Peyer's patch (tissue), 4 donors: ENCODE data around the gene KLF13. TPM values are rescaled to one million over a fixed set of nuclear protein-coding genes. Genes with fewer than 3 reads are reported as not detected.

Experiments used
- DNase-seq, 3 donors: peaks; one replicate each; pipeline ENCODE4 v3.0.0-alpha.2; 2017 to 2019
- H3K27ac ChIP-seq, 4 donors: fragments of 200-600 bp; sonication (generic); one replicate each; pipeline ENCODE4 v1.5.1; 2016 to 2019
- H3K27me3 ChIP-seq, 2 donors: fragments of 200-600 bp; sonication (generic); one replicate each; pipeline ENCODE4 v1.5.1; 2019
- H3K36me3 ChIP-seq, 3 donors: fragments of 200-600 bp; sonication (generic); one replicate each; pipeline ENCODE4 v1.5.1; 2016 to 2019
- H3K4me1 ChIP-seq, 4 donors: fragments of 200-600 bp; sonication (generic); one replicate each; pipeline ENCODE4 v1.5.1; 2016 to 2019
- H3K4me3 ChIP-seq, 4 donors: fragments of 200-600 bp; sonication (generic); 1 replicate in 3 of 4; 2 replicates in 1 of 4; pipeline ENCODE4 v1.5.1; 2016 to 2019; ENCODE audit warnings: mild to moderate bottlenecking in 1 of 4
- H3K9me3 ChIP-seq, 4 donors: fragments of 200-600 bp; sonication (generic); one replicate each; pipeline ENCODE4 v1.5.1; 2016 to 2019; ENCODE audit warnings: mild to moderate bottlenecking in 1 of 4
- CTCF ChIP-seq, 6 experiments: fragments of 450-650 bp in 4 of 6; fragments of 200-600 bp in 2 of 6; sonication (generic) in 1 of 6; IDR thresholded peaks; one replicate each; pipeline ENCODE4 v1.5.1; 2017 to 2019; ENCODE audit warnings: antibody characterized with exemption in 6 of 6, mild to moderate bottlenecking in 3 of 6, moderate library complexity in 1 of 6
- POLR2A ChIP-seq, 2 donors: fragments of 450-650 bp; IDR thresholded peaks; one replicate each; pipeline ENCODE4 v1.5.1; 2017; ENCODE audit warnings: antibody characterized with exemption in 2 of 2, mild to moderate bottlenecking in 2 of 2, moderate library complexity in 2 of 2
- total RNA-seq, 4 donors: library from RNA; depleted of rRNA; stranded (reverse); fragments of >200 nt; gene quantifications; one replicate each; pipeline ENCODE4 v1.1.0, GENCODE V29; 2016

Gene KLF13
- total RNA-seq, 4 donors from 2014 or later, result 51.2 to 80.4 (median 75.6) TPM

GRCh38 chr15:31375772-31376171 is 49.1 kb downstream of the KLF13 start:
- DNase-seq, result no peak
- peaks cover 0 to 77% (median 3%) of the 10 kb centered on the region in 4 donors for H3K4me1 ChIP-seq
- H3K27ac ChIP-seq, result peak overlapping the region in 3 of 4 donors; percentile 65 to 93 (median 84)

GRCh38 chr15:31376511-31376910 is 49.9 kb downstream of the KLF13 start:
- Histone ChIP-seq H3K27me3 (no peaks in the 10 kb centered on the region), H3K27ac (peak overlapping the region in 3 of 4 donors; percentile 65 to 93 (median 84)), H3K4me3 (peak overlapping the region in 1 of 4 donors; percentile 18), H3K4me1 (peaks cover 0 to 77% (median 3%) of the 10 kb centered on the region in 4 donors), H3K9me3 (no peaks in the 10 kb centered on the region), H3K36me3 (peaks cover 0 to 40% (median 0%) of the 10 kb centered on the region in 3 donors)
- DNase-seq, result peak in 2 of 3 donors; percentile 82 to 86
- peak in 1 of 2 donors; percentile 31 for TF ChIP-seq POLR2A (IDR thresholded peaks at IDR 0.05)
- TF ChIP-seq CTCF (IDR thresholded peaks at IDR 0.05), result peak in 1 of 6 experiments; percentile 31

More at GRCh38 chr15:31375772-31376171, 49.1 kb downstream of the KLF13 start:
- TF ChIP-seq POLR2A (IDR thresholded peaks at IDR 0.05) (no peak), CTCF (IDR thresholded peaks at IDR 0.05) (no peak)
- H3K9me3 ChIP-seq, result no peaks in the 10 kb centered on the region
- H3K36me3 ChIP-seq, result peaks cover 0 to 40% (median 0%) of the 10 kb centered on the region in 3 donors
- H3K27me3 ChIP-seq, result no peaks in the 10 kb centered on the region
- H3K4me3 ChIP-seq, result no peak overlapping the region

- H3K4me3 ChIP-seq, result peak overlapping the region in 1 of 4 donors; percentile 18
- DNase-seq, result peak in 2 of 3 donors; percentile 87 to 89
- H3K27ac ChIP-seq, result peak overlapping the region in 3 of 4 donors; percentile 65 to 93 (median 84)
- TF ChIP-seq POLR2A (IDR thresholded peaks at IDR 0.05), result peak in 1 of 2 donors; percentile 59
- TF ChIP-seq CTCF (IDR thresholded peaks at IDR 0.05), result peak in 3 of 6 experiments; percentile 41 to 71 (median 65)
- H3K36me3 ChIP-seq, result peaks cover 0 to 38% (median 0%) of the 10 kb centered on the region in 3 donors
- H3K27me3 ChIP-seq, result no peaks in the 10 kb centered on the region
- peaks cover 0 to 79% (median 3%) of the 10 kb centered on the region in 4 donors for H3K4me1 ChIP-seq
- no peaks in the 10 kb centered on the region for H3K9me3 ChIP-seq
These were observed 50.4 kb downstream of the KLF13 start for GRCh38 chr15:31377030-31377429.

GRCh38 chr15:31378363-31378903 is 51.8 kb downstream of the KLF13 start:
- no peak overlapping the region for H3K4me3 ChIP-seq
- TF ChIP-seq POLR2A (IDR thresholded peaks at IDR 0.05) (no peak), CTCF (IDR thresholded peaks at IDR 0.05) (no peak)
- H3K27me3 ChIP-seq, result no peaks in the 10 kb centered on the region
- H3K9me3 ChIP-seq, result no peaks in the 10 kb centered on the region
- H3K36me3 ChIP-seq, result peaks cover 0 to 24% (median 0%) of the 10 kb centered on the region in 3 donors
- H3K27ac ChIP-seq, result peak overlapping the region in 3 of 4 donors; percentile 9 to 51 (median 43)
- peaks cover 0 to 76% (median 1%) of the 10 kb centered on the region in 4 donors for H3K4me1 ChIP-seq
- peak in 1 of 3 donors; percentile 28 for DNase-seq

- Histone ChIP-seq H3K4me3 (no peak overlapping the region), H3K27ac (peak overlapping the region in 2 of 4 donors; percentile 43 to 51), H3K27me3 (no peaks in the 10 kb centered on the region), H3K36me3 (peaks cover 0 to 21% (median 0%) of the 10 kb centered on the region in 3 donors), H3K4me1 (peaks cover 0 to 71% (median 1%) of the 10 kb centered on the region in 4 donors), H3K9me3 (no peaks in the 10 kb centered on the region)
- DNase-seq, result peak in 1 of 3 donors; percentile 15
- no peak for TF ChIP-seq CTCF (IDR thresholded peaks at IDR 0.05)
- no peak for TF ChIP-seq POLR2A (IDR thresholded peaks at IDR 0.05)
These were observed 52.4 kb downstream of the KLF13 start for GRCh38 chr15:31379042-31379441.
